A549 (cell line): ENCODE measurements around the gene TIMM21. TPM values are rescaled to one million over a fixed set of nuclear protein-coding genes. Genes with fewer than 3 reads are reported as not detected.
A peak's percentile ranks its signal among the peaks of the same experiment; 100 is the strongest.

ENCODE experiments used
- ATAC-seq, 2 experiments: fragments of 200-7000 bp in 1 of 2; fragments of >200 bp in 1 of 2; cut with Nextera tagmentation in 1 of 2; cut with Tn5 transposase in 1 of 2; 3 replicates each; pipeline versions ENCODE4 v1.8.0 to v1.9.1; 2018 to 2020; ENCODE audit warnings: mild to moderate bottlenecking in 1 of 2, moderate library complexity in 1 of 2
- CTCF ChIA-PET: fragments of 300-600 bp; sonication (Branson Sonifier 250); formaldehyde crosslinking; extraction: SDS; loops from one replicate; lab custom pipeline; 2021; ENCODE audit warnings: antibody characterized with exemption, inconsistent platforms; lab: Yijun Ruan, JAX
- POLR2A ChIA-PET: fragments of 350-600 bp; formaldehyde crosslinking; extraction: SDS; loops from one replicate; lab custom pipeline; 2021; ENCODE audit warnings: antibody characterized with exemption, inconsistent platforms; lab: Yijun Ruan, JAX
- DNase-seq, 2 experiments: peaks; one replicate each; pipeline versions ENCODE4 v3.0.0 to v3.0.0-alpha.2; 2011 to 2016; ENCODE audit warnings: low read depth in 1 of 2, low spot score in 1 of 2
- FAIRE-seq: peaks from 2 replicates; lab custom pipeline; 2011; peaks lifted over from hg19 to GRCh38; lab: Jason Lieb, UNC
- H3K27ac ChIP-seq, 2 experiments: fragments of >200 bp; sonication (Bioruptor Twin); formaldehyde crosslinking; 3 replicates each; pipeline ENCODE4 v1.5.1; 2016 to 2017
- H3K4me1 ChIP-seq: fragments of >200 bp; sonication (Bioruptor Twin); formaldehyde crosslinking; 3 replicates; pipeline ENCODE4 v1.6.1; 2016
- H3K4me2 ChIP-seq: fragments of >200 bp; sonication (Bioruptor Twin); formaldehyde crosslinking; 3 replicates; pipeline ENCODE4 v1.6.1; 2016
- H3K4me3 ChIP-seq: fragments of >200 bp; sonication (Bioruptor Twin); formaldehyde crosslinking; 3 replicates; pipeline ENCODE4 v1.5.1; 2016
- H3K9me3 ChIP-seq: fragments of >200 bp; sonication (Bioruptor Twin); formaldehyde crosslinking; 3 replicates; pipeline ENCODE4 v1.6.1; 2016
- CEBPB ChIP-seq, 2 experiments: fragments of >200 bp in 1 of 2; sonication (Bioruptor Twin) in 1 of 2; formaldehyde crosslinking in 1 of 2; IDR thresholded peaks; 2 replicates each; pipeline ENCODE4 v1.6.1; 2012 to 2016
- CHD4 ChIP-seq: fragments of 200-600 bp; sonication (generic); IDR thresholded peaks from 2 replicates; pipeline ENCODE4 v1.6.1; 2016; ENCODE audit warnings: antibody characterized with exemption, mild to moderate bottlenecking, borderline replicate concordance
- FOXS1 ChIP-seq: fragments of 250-450 bp; sonication (Bioruptor Pico); IDR thresholded peaks from 2 replicates; pipeline ENCODE4 v1.5.0; 2020; ENCODE audit warnings: mild to moderate bottlenecking, moderate library complexity
- HDAC2 ChIP-seq: fragments of 200-600 bp; sonication (generic); IDR thresholded peaks from 2 replicates; pipeline ENCODE4 v1.6.1; 2016
- HEYL ChIP-seq: fragments of 250-450 bp; sonication (Bioruptor Pico); IDR thresholded peaks from 2 replicates; pipeline ENCODE4 v1.8.0; 2021; ENCODE audit warnings: mild to moderate bottlenecking, moderate library complexity
- JUN ChIP-seq, 2 experiments: fragments of >200 bp; sonication (Bioruptor Twin); formaldehyde crosslinking; IDR thresholded peaks; 2 replicates in 1 of 2; 3 replicates in 1 of 2; pipeline ENCODE4 v1.6.1; 2016 to 2017
- JUNB ChIP-seq: fragments of >200 bp; sonication (Bioruptor Twin); formaldehyde crosslinking; IDR thresholded peaks from 2 replicates; pipeline ENCODE4 v1.6.1; 2016
- KDM1A ChIP-seq: fragments of 200-600 bp; sonication (generic); IDR thresholded peaks from 2 replicates; pipeline ENCODE4 v1.6.1; 2016; ENCODE audit warnings: low read depth, mild to moderate bottlenecking
- MAZ ChIP-seq: fragments of 150-350 bp; IDR thresholded peaks from 2 replicates; pipeline ENCODE4 v1.6.1; 2014; ENCODE audit warnings: antibody characterized with exemption, low read depth, low read length, borderline replicate concordance
- NPAS2 ChIP-seq: fragments of 250-450 bp; sonication (Bioruptor Pico); IDR thresholded peaks from 2 replicates; pipeline ENCODE4 v1.8.0; 2022; ENCODE audit warnings: mild to moderate bottlenecking, moderate library complexity, borderline replicate concordance
- POLR2A ChIP-seq: IDR thresholded peaks from 2 replicates; pipeline ENCODE4 v1.6.1; 2012; ENCODE audit warnings: mild to moderate bottlenecking, low read length
- RARB ChIP-seq: fragments of 250-450 bp; sonication (Bioruptor Pico); IDR thresholded peaks from 2 replicates; pipeline ENCODE4 v1.8.0; 2021; ENCODE audit warnings: mild to moderate bottlenecking, moderate library complexity
- RCOR1 ChIP-seq: fragments of 150-350 bp; IDR thresholded peaks from 2 replicates; pipeline ENCODE4 v1.6.1; 2014; ENCODE audit warnings: antibody characterized with exemption, low read length, low read depth
- RFX5 ChIP-seq: fragments of 450-650 bp; IDR thresholded peaks from 2 replicates; pipeline ENCODE4 v1.7.1; 2014; ENCODE audit warnings: antibody characterized with exemption, mild to moderate bottlenecking, moderate library complexity
- RNF2 ChIP-seq: fragments of 200-600 bp; sonication (generic); IDR thresholded peaks from 2 replicates; pipeline ENCODE4 v1.6.1; 2016; ENCODE audit warnings: low read depth, mild to moderate bottlenecking, antibody characterized with exemption, moderate library complexity, borderline replicate concordance
- SMC3 ChIP-seq: fragments of >200 bp; sonication (Bioruptor Twin); formaldehyde crosslinking; IDR thresholded peaks from 3 replicates; pipeline ENCODE4 v1.6.1; 2018; ENCODE audit warnings: inconsistent platforms
- SREBF2 ChIP-seq: fragments of 450-650 bp; IDR thresholded peaks from 2 replicates; pipeline ENCODE4 v1.6.1; 2014; ENCODE audit warnings: mild to moderate bottlenecking, moderate library complexity
- TFCP2L1 ChIP-seq: fragments of 250-450 bp; sonication (Bioruptor Pico); IDR thresholded peaks from 2 replicates; pipeline ENCODE4 v1.5.0; 2021; ENCODE audit warnings: mild to moderate bottlenecking
- WGBS: methylation state at CpG from one replicate; pipeline ENCODE4 v1.1.6; 2017; ENCODE audit errors: missing lambda C conversion rate; 5-methylcytosine and 5-hydroxymethylcytosine counted together
- polyA plus RNA-seq, 4 experiments: library from polyadenylated mRNA; depleted of rRNA in 3 of 4; stranded (reverse); fragments of >200 nt; fragmentation: RNase III in 1 of 4; extraction: RNeasy Plus Mini Kit Qiagen cat#74134 plus additional on column Dnase treatment in 1 of 4; gene quantifications; 2 replicates in 3 of 4; 3 replicates in 1 of 4; pipeline ENCODE4 v1.2.3, GENCODE V29; 2011 to 2017
- TF ChIP-seq, protein P1 (sequence below): fragments of 450-650 bp; IDR thresholded peaks from 2 replicates; pipeline ENCODE4 v1.6.1; 2014; ENCODE audit warnings: antibody characterized with exemption
- TF ChIP-seq, protein P2 (sequence below): fragments of >200 bp; sonication (Bioruptor Twin); formaldehyde crosslinking; IDR thresholded peaks from 3 replicates; pipeline ENCODE4 v1.5.1; 2016
- TF ChIP-seq, protein P3 (sequence below): fragments of >200 bp; sonication (Bioruptor Twin); formaldehyde crosslinking; IDR thresholded peaks from 2 replicates; pipeline ENCODE4 v1.6.1; 2016
- TF ChIP-seq, protein P4 (sequence below): fragments of 200-600 bp; sonication (generic); IDR thresholded peaks from 2 replicates; pipeline ENCODE4 v1.6.1; 2016; ENCODE audit warnings: antibody characterized with exemption, mild to moderate bottlenecking, moderate library complexity
- TF ChIP-seq, protein P5 (sequence below): fragments of 250-450 bp; sonication (Bioruptor Pico); IDR thresholded peaks from 2 replicates; pipeline ENCODE4 v1.5.0; 2021; ENCODE audit warnings: mild to moderate bottlenecking, moderate library complexity, borderline replicate concordance
- TF ChIP-seq, protein P6 (sequence below): fragments of 250-450 bp; sonication (Bioruptor Pico); IDR thresholded peaks from 2 replicates; pipeline ENCODE4 v1.5.0; 2020; ENCODE audit warnings: low read depth, mild to moderate bottlenecking, moderate library complexity

The TIMM21 gene
- polyA plus RNA-seq, 2 of the 4 experiments (the other 2 are of a cell fraction): 61.4 to 64.6 TPM

DNA sequence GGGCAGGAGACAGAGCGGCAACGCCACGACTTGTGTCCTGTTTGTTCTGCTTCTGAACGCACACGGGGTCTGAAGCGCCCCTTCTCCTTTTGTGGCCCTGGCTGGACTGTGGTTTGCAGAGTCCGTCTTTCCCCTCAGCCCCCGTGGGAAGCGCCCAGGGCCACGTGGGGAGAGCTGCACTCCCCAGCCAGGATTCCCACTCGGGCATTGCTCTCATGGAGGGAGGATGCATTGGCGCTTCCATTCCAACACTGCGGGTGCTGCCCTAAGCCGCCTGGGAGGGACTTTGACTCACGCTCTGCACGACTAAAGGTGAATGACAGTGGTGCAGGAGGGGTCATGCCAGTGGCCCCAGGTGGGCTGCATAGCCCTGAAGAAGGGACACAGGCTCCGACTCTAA lies 52.5 kb downstream of the TIMM21 start:
- peak overlapping the region in 1 of 2 experiments; percentile 59; a peak in 3 of 6 replicates for H3K27ac ChIP-seq
- FAIRE-seq (no peak), DNase-seq (no peak), ATAC-seq (no peak)
- peaks cover 10% of the 10 kb centered on the region for H3K4me1 ChIP-seq
- 69% methylated on average over 12 of the region's 17 CpGs for WGBS
- no peak overlapping the region for H3K4me2 ChIP-seq
- CTCF ChIA-PET: interaction anchor here (4.3 kb wide), 1 partner anchor 141 kb away, joined by 62 read pairs; no protein-coding TSS in a partner anchor
- no peaks in the 10 kb centered on the region for H3K9me3 ChIP-seq
- no peak overlapping the region for H3K4me3 ChIP-seq
- no peak for TF ChIP-seq JUNB
- no peak for TF ChIP-seq RARB (CRISPR knock-in tag)
- TF ChIP-seq, protein P1, sequence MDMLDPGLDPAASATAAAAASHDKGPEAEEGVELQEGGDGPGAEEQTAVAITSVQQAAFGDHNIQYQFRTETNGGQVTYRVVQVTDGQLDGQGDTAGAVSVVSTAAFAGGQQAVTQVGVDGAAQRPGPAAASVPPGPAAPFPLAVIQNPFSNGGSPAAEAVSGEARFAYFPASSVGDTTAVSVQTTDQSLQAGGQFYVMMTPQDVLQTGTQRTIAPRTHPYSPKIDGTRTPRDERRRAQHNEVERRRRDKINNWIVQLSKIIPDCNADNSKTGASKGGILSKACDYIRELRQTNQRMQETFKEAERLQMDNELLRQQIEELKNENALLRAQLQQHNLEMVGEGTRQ: no peak
- TF ChIP-seq, protein P2, sequence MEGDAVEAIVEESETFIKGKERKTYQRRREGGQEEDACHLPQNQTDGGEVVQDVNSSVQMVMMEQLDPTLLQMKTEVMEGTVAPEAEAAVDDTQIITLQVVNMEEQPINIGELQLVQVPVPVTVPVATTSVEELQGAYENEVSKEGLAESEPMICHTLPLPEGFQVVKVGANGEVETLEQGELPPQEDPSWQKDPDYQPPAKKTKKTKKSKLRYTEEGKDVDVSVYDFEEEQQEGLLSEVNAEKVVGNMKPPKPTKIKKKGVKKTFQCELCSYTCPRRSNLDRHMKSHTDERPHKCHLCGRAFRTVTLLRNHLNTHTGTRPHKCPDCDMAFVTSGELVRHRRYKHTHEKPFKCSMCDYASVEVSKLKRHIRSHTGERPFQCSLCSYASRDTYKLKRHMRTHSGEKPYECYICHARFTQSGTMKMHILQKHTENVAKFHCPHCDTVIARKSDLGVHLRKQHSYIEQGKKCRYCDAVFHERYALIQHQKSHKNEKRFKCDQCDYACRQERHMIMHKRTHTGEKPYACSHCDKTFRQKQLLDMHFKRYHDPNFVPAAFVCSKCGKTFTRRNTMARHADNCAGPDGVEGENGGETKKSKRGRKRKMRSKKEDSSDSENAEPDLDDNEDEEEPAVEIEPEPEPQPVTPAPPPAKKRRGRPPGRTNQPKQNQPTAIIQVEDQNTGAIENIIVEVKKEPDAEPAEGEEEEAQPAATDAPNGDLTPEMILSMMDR: no peak
- no peak for TF ChIP-seq SREBF2
- TF ChIP-seq, protein P3, sequence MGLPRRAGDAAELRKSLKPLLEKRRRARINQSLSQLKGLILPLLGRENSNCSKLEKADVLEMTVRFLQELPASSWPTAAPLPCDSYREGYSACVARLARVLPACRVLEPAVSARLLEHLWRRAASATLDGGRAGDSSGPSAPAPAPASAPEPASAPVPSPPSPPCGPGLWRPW: no peak
- no peak for TF ChIP-seq HEYL
- TF ChIP-seq HDAC2: no peak
- no peak for TF ChIP-seq KDM1A
- TF ChIP-seq, protein P4, sequence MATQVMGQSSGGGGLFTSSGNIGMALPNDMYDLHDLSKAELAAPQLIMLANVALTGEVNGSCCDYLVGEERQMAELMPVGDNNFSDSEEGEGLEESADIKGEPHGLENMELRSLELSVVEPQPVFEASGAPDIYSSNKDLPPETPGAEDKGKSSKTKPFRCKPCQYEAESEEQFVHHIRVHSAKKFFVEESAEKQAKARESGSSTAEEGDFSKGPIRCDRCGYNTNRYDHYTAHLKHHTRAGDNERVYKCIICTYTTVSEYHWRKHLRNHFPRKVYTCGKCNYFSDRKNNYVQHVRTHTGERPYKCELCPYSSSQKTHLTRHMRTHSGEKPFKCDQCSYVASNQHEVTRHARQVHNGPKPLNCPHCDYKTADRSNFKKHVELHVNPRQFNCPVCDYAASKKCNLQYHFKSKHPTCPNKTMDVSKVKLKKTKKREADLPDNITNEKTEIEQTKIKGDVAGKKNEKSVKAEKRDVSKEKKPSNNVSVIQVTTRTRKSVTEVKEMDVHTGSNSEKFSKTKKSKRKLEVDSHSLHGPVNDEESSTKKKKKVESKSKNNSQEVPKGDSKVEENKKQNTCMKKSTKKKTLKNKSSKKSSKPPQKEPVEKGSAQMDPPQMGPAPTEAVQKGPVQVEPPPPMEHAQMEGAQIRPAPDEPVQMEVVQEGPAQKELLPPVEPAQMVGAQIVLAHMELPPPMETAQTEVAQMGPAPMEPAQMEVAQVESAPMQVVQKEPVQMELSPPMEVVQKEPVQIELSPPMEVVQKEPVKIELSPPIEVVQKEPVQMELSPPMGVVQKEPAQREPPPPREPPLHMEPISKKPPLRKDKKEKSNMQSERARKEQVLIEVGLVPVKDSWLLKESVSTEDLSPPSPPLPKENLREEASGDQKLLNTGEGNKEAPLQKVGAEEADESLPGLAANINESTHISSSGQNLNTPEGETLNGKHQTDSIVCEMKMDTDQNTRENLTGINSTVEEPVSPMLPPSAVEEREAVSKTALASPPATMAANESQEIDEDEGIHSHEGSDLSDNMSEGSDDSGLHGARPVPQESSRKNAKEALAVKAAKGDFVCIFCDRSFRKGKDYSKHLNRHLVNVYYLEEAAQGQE: no peak
- TF ChIP-seq MAZ: no peak
- TF ChIP-seq POLR2A: no peak
- TF ChIP-seq FOXS1 (CRISPR knock-in tag): no peak
- TF ChIP-seq RNF2: no peak
- TF ChIP-seq RFX5: no peak
- TF ChIP-seq, all 56 proteins: peak for 0
- POLR2A ChIA-PET: no interaction called here

DNA sequence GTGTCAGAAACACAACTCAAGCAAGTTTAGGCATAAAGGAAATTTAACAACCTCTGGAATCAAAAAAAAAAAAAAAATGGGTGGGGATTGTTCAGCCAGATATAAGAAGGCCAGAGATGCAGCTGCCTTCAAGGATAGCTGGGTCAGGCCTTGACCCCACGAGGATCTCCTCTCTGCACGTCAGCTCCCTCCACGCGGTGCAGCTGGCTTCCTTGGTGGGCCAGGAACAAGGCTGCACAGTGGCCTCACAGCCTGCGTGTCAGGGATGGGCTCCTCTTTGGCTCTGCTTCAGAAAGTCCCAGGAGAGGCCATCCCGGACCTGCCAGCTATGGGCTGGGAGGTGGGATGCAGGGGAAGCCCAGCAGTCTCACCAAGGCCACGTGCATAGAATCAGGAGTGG lies 55.5 kb downstream of the TIMM21 start:
- POLR2A ChIA-PET: no interaction called here
- Histone ChIP-seq H3K4me1 (0 out of 3 replicates have a peak, but pooled peaks cover 4% of the 10 kb centered on the region), H3K4me3 (no peak overlapping the region), H3K27ac (no peak overlapping the region; a peak in 1 of 6 replicates), H3K9me3 (no peaks in the 10 kb centered on the region), H3K4me2 (no peak overlapping the region)
- DNase-seq (no peak), ATAC-seq (peak; percentile 9 to 36; a peak in 2 of 6 replicates), FAIRE-seq (no peak)
- CTCF ChIA-PET: interaction anchor here (0.7 kb wide), 1 partner anchor 348 kb away, joined by 3 read pairs; no protein-coding TSS in a partner anchor
- 61% methylated on average over 6 of the region's 7 CpGs for WGBS
- TF ChIP-seq JUN (IDR thresholded peaks at IDR 0.05): no peak
- TF ChIP-seq, protein P4: no peak
- no peak for TF ChIP-seq SMC3
- no peak for TF ChIP-seq CHD4
- no peak for TF ChIP-seq TFCP2L1 (CRISPR knock-in tag)
- TF ChIP-seq, protein P5, sequence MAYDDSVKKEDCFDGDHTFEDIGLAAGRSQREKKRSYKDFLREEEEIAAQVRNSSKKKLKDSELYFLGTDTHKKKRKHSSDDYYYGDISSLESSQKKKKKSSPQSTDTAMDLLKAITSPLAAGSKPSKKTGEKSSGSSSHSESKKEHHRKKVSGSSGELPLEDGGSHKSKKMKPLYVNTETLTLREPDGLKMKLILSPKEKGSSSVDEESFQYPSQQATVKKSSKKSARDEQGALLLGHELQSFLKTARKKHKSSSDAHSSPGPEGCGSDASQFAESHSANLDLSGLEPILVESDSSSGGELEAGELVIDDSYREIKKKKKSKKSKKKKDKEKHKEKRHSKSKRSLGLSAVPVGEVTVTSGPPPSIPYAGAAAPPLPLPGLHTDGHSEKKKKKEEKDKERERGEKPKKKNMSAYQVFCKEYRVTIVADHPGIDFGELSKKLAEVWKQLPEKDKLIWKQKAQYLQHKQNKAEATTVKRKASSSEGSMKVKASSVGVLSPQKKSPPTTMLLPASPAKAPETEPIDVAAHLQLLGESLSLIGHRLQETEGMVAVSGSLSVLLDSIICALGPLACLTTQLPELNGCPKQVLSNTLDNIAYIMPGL: no peak
- no peak for TF ChIP-seq CEBPB (IDR thresholded peaks at IDR 0.05)
- TF ChIP-seq RCOR1: no peak
- TF ChIP-seq RFX5: no peak
- TF ChIP-seq, protein P6, sequence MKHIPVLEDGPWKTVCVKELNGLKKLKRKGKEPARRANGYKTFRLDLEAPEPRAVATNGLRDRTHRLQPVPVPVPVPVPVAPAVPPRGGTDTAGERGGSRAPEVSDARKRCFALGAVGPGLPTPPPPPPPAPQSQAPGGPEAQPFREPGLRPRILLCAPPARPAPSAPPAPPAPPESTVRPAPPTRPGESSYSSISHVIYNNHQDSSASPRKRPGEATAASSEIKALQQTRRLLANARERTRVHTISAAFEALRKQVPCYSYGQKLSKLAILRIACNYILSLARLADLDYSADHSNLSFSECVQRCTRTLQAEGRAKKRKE: no peak
- no peak for TF ChIP-seq NPAS2 (CRISPR knock-in tag)
